GM10266 (cell line): Measurements from ENCODE around the gene OR10AD1.

Experiments
- DNase-seq: peaks from one replicate; pipeline ENCODE4 v3.0.0; 2012; ENCODE audit errors: extremely low spot score
- CTCF ChIP-seq: IDR thresholded peaks from 2 replicates; pipeline ENCODE4 v1.5.1; 2012; ENCODE audit warnings: mild to moderate bottlenecking, low read depth; ENCODE audit not compliant: control insufficient read depth, insufficient read depth; ENCODE audit errors: missing control alignments

The OR10AD1 gene

DNA sequence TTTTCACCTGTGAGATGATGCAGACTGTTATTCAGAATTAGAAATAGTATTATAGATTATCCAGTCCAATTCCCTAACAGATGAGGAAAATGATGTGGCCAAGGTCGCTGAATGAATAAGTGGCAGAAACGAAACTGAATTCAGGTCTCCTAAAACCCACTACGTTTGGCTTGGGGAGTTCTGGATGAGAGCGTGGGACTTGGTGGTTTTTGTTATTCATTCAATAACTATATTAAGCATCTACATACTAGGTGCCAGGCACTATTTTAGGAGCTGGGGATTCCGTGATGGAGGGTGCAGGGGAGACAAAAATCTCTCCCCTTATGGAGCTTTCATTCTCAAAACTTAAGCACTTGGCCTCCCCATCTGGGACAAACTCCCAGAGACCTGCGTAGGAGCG lies 20.5 kb downstream of the OR10AD1 start:
- no peak for DNase-seq
- TF ChIP-seq CTCF = no peak

DNA sequence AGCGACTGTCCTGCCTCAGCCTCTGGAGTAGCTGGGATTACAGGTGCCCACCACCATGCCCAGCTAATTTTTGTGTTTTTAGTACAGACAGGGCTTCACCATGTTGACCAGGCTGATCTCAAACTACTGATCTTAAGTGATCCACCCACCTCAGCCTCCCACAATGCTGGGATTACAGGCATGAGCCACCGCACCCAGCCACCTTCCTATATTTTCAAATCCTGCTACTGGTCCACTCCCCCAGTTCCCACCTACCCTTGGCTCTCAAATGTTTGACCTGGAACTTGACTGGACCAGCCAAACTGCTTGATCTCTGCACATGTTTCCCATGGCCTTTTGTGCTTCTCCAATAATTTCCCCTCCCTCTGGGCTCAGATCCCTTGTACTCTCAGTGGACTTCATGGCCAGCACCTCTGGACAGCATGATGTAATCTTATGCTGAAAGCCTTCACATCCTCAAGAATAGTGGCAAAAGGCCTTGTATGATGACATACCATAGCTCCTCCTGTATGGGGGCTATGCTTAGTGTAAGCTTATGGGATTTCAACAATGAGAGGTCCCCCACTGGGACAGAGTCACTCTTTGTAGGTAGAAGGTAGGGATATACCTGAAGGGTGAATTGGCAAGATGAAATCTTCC lies 22.1 kb downstream of the OR10AD1 start:
- DNase-seq = no peak

GRCh38 chr12:48180424-48180823 lies 22.7 kb downstream of the OR10AD1 start:
- TF ChIP-seq CTCF = no peak
- DNase-seq = no peak

More for the DNA sequence above, 22.1 kb downstream of the OR10AD1 start:
- TF ChIP-seq CTCF = no peak

- DNase-seq = no peak
- TF ChIP-seq CTCF = no peak
These were observed 23.6 kb downstream of the OR10AD1 start for GRCh38 chr12:48179466-48179865.

- no peak for TF ChIP-seq CTCF
- no peak for DNase-seq
These were observed 25.1 kb downstream of the OR10AD1 start for GRCh38 chr12:48177982-48178381.

DNA sequence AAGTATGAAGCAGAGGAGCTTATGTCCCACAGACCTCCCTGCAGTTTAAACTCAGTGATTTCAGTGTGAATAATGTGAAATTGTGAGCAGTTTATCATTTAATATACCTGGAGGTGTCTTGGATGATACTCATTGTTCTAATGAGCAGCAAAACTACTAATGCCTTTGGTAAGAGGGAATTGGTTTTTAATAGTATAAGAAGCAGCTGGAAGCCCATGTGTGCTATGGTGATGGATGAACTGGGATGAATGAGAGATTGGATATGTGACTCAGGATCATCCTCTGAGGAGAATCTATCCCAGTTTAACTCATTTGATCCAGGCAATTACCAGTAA lies 26.7 kb downstream of the OR10AD1 start:
- no peak for TF ChIP-seq CTCF
- no peak for DNase-seq

- no peak for TF ChIP-seq CTCF
- no peak for DNase-seq
These were observed 27.3 kb downstream of the OR10AD1 start for GRCh38 chr12:48175613-48176416.
